ENCODE results near the gene SERPINA10. TPM values are rescaled to one million over a fixed set of nuclear protein-coding genes. Genes with fewer than 3 reads are reported as not detected.

The SERPINA10 gene
- total RNA-seq, 4 donors from 2014 or later, result 0.23 to 0.42 TPM; not detected in 2

GRCh38 chr14:94237983-94238382 lies 55.1 kb downstream of the SERPINA10 start:
- in situ Hi-C loops (cut with MboI; ENCODE audit: low sequenced_read_pairs in 4 of 4) (no loop called here), intact Hi-C loops (cut with DNase I; ENCODE audit: low total_unique reads) (no loop called here)
- Histone ChIP-seq H3K9me3 (no peaks in the 10 kb centered on the region), H3K27ac (no peak overlapping the region), H3K4me1 (no peaks in the 10 kb centered on the region), H3K27me3 (no peaks in the 10 kb centered on the region), H3K4me3 (no peak overlapping the region), H3K36me3 (no peaks in the 10 kb centered on the region)
- TF ChIP-seq POLR2A (IDR thresholded peaks at IDR 0.05), result no peak
- TF ChIP-seq CTCF (IDR thresholded peaks at IDR 0.05 in 4 of 5, conservative IDR thresholded peaks at IDR 0.05 in 1 of 5), result no peak
- DNase-seq, result no peak
- ATAC-seq, result no peak

- Histone ChIP-seq H3K27me3 (no peaks in the 10 kb centered on the region), H3K9me3 (no peaks in the 10 kb centered on the region), H3K4me1 (no peaks in the 10 kb centered on the region), H3K36me3 (no peaks in the 10 kb centered on the region), H3K4me3 (no peak overlapping the region), H3K27ac (no peak overlapping the region)
- ATAC-seq (no peak), DNase-seq (no peak)
- in situ Hi-C loops (cut with MboI; ENCODE audit: low sequenced_read_pairs in 4 of 4), result no loop called here
- no peak for TF ChIP-seq POLR2A (IDR thresholded peaks at IDR 0.05)
- TF ChIP-seq CTCF (IDR thresholded peaks at IDR 0.05 in 4 of 5, conservative IDR thresholded peaks at IDR 0.05 in 1 of 5), result no peak
- intact Hi-C loops (cut with DNase I; ENCODE audit: low total_unique reads), result no loop called here
Measured at GRCh38 chr14:94237046-94237445, 56.0 kb downstream of the SERPINA10 start.

Other genes with a start within 250 kb of the SERPINA10 start
- gene DDX24, start 212.1 kb downstream of the SERPINA10 start, total RNA-seq, result 100 to 1,000 TPM; 106 to 200 (median 128) TPM
- gene IFI27L1, start 212.0 kb downstream of the SERPINA10 start, total RNA-seq, result 10 to 100 TPM in 1 of 4 donors, 1 to 10 TPM in 3; 7.1 to 10.3 (median 8.3) TPM
- gene IFI27, start 182.5 kb downstream of the SERPINA10 start, total RNA-seq, result 100 to 1,000 TPM in 3 of 4 donors, 10 to 100 TPM in 1; 65.6 to 179 (median 123) TPM
- gene IFI27L2, start 163.7 kb downstream of the SERPINA10 start, total RNA-seq, result 1 to 10 TPM; 1.1 to 9.1 (median 3.3) TPM
- under 1 TPM in 1 of 4 donors, not detected in 3; 0.13 TPM for gene PPP4R4, start 118.9 kb downstream of the SERPINA10 start, total RNA-seq
- under 1 TPM in 2 of 4 donors, not detected in 2; 0.26 to 0.69 TPM for gene SERPINA6, start 30.1 kb upstream of the SERPINA10 start, total RNA-seq
- gene SERPINA2, start 73.4 kb upstream of the SERPINA10 start, total RNA-seq, result not detected
- 100 to 1,000 TPM in 1 of 4 donors, 10 to 100 TPM in 1, 1 to 10 TPM in 1, under 1 TPM in 1; 0.56 to 135 (median 29.2) TPM for gene SERPINA1, start 95.3 kb upstream of the SERPINA10 start, total RNA-seq
- gene SERPINA11, start 159.5 kb upstream of the SERPINA10 start, total RNA-seq, result under 1 TPM in 1 of 4 donors, not detected in 3; 0.22 TPM
- not detected for gene SERPINA9, start 182.9 kb upstream of the SERPINA10 start, total RNA-seq
- gene SERPINA12, start 216.2 kb upstream of the SERPINA10 start, total RNA-seq, result not detected